ENCODE results near the gene SLC12A6.

GRCh38 chr15:34354286-34354685 lies 16.7 kb upstream of the SLC12A6 start:
- TF ChIP-seq CTCF (IDR thresholded peaks at IDR 0.05): no peak
- no peak for TF ChIP-seq POLR2A (IDR thresholded peaks at IDR 0.05)

Data from stomach (tissue), 4 donors.